GM18868 (cell line): ENCODE results near the gene USP7.
A peak's percentile ranks its signal among the peaks of the same experiment; 100 is the strongest.
"Not testable (repeated sequence)": the region's sequence is repeated elsewhere in the genome, so short reads cannot be mapped to it uniquely, and the experiment has no call there.

Source experiments
- ATAC-seq: cut with Tn5 transposase; IDR thresholded peaks from one replicate; pipeline ENCODE4 v1.9.1; 2021; ENCODE audit warnings: mild to moderate bottlenecking, moderate library complexity; ENCODE audit not compliant: unreplicated experiment

USP7 gene

GRCh38 chr16:8928467-8928957 is 35.2 kb downstream of the USP7 start:
- ATAC-seq = no peak

- ATAC-seq = no peak
Measured at GRCh38 chr16:8926827-8927226, 36.9 kb downstream of the USP7 start.

GRCh38 chr16:8925455-8925854 is 38.3 kb downstream of the USP7 start:
- no peak for ATAC-seq

GRCh38 chr16:8924214-8924613 is 39.5 kb downstream of the USP7 start:
- ATAC-seq = peak; percentile 57

- ATAC-seq = no peak
Measured at GRCh38 chr16:8923199-8923598, 40.5 kb downstream of the USP7 start.

- no peak for ATAC-seq
Measured at GRCh38 chr16:8921347-8921984, 42.2 kb downstream of the USP7 start.

- no peak for ATAC-seq
Measured at GRCh38 chr16:8920645-8921346, 42.9 kb downstream of the USP7 start.

GRCh38 chr16:8919934-8920462 is 43.7 kb downstream of the USP7 start:
- no peak for ATAC-seq

- no peak for ATAC-seq
Measured at GRCh38 chr16:8919089-8919933, 44.4 kb downstream of the USP7 start.

- ATAC-seq = not testable (repeated sequence)
Measured at GRCh38 chr16:8917336-8917735, 46.4 kb downstream of the USP7 start.

GRCh38 chr16:8916541-8917225 is 47.0 kb downstream of the USP7 start:
- no peak for ATAC-seq

GRCh38 chr16:8915722-8916301 is 47.9 kb downstream of the USP7 start:
- ATAC-seq = no peak

GRCh38 chr16:8914098-8914497 is 49.6 kb downstream of the USP7 start:
- ATAC-seq = no peak

- ATAC-seq = no peak
Measured at GRCh38 chr16:8912793-8913192, 50.9 kb downstream of the USP7 start.

- ATAC-seq = no peak
Measured at GRCh38 chr16:8910811-8911210, 52.9 kb downstream of the USP7 start.

GRCh38 chr16:8908810-8909468 is 54.8 kb downstream of the USP7 start:
- ATAC-seq = no peak

GRCh38 chr16:8907096-8907495 is 56.6 kb downstream of the USP7 start:
- ATAC-seq = no peak

- ATAC-seq = no peak
Measured at GRCh38 chr16:8905795-8906591, 57.7 kb downstream of the USP7 start.

GRCh38 chr16:8905168-8905762 is 58.4 kb downstream of the USP7 start:
- no peak for ATAC-seq
